Measurements from ENCODE around the gene TBXA2R. TPM values are rescaled to one million over a fixed set of nuclear protein-coding genes. Genes with fewer than 3 reads are reported as not detected.
A peak's percentile ranks its signal among the peaks of the same experiment; 100 is the strongest.
"Not testable (repeated sequence)": the region's sequence is repeated elsewhere in the genome, so short reads cannot be mapped to it uniquely, and the experiment has no call there.

TBXA2R gene
- total RNA-seq, 1 donor from 2014 or later, result not detected

- peaks cover 8% of the 10 kb centered on the region for H3K27me3 Mint-ChIP-seq
- DNase-seq (ENCODE audit: extremely low spot score, unreplicated experiment), result peak; percentile 100
- peak overlapping the region; percentile 89 for H3K4me3 Mint-ChIP-seq
- H3K36me3 Mint-ChIP-seq, result peaks cover 7% of the 10 kb centered on the region
- peaks cover 21% of the 10 kb centered on the region for H3K4me1 Mint-ChIP-seq (ENCODE audit: unreplicated experiment)
- peak overlapping the region; percentile 72 for H3K27ac Mint-ChIP-seq
- H3K9me3 Mint-ChIP-seq, result no peaks in the 10 kb centered on the region
- no peak for TF ChIP-seq CTCF (conservative IDR thresholded peaks at IDR 0.05)
These were observed 34.4 kb downstream of the TBXA2R start for GRCh38 chr19:3572132-3572854.

GRCh38 chr19:3570606-3571011, 36.1 kb downstream of the TBXA2R start:
- Mint-ChIP-seq H3K27ac (no peak overlapping the region), H3K9me3 (no peaks in the 10 kb centered on the region), H3K36me3 (peaks cover 7% of the 10 kb centered on the region), H3K27me3 (peaks cover 8% of the 10 kb centered on the region), H3K4me1 (ENCODE audit: unreplicated experiment) (peaks cover 21% of the 10 kb centered on the region), H3K4me3 (no peak overlapping the region)
- DNase-seq (ENCODE audit: extremely low spot score, unreplicated experiment), result no peak
- TF ChIP-seq CTCF (conservative IDR thresholded peaks at IDR 0.05), result no peak

GRCh38 chr19:3570042-3570441, 36.6 kb downstream of the TBXA2R start:
- H3K9me3 Mint-ChIP-seq, H3K4me3 Mint-ChIP-seq, H3K27me3 Mint-ChIP-seq: not testable (repeated sequence)

GRCh38 chr19:3565139-3565538, 41.5 kb downstream of the TBXA2R start:
- no peak overlapping the region for H3K27ac Mint-ChIP-seq
- no peaks in the 10 kb centered on the region for H3K9me3 Mint-ChIP-seq
- no peaks in the 10 kb centered on the region for H3K27me3 Mint-ChIP-seq
- TF ChIP-seq CTCF (conservative IDR thresholded peaks at IDR 0.05), result no peak
- peaks cover 4% of the 10 kb centered on the region for H3K4me1 Mint-ChIP-seq (ENCODE audit: unreplicated experiment)
- DNase-seq (ENCODE audit: extremely low spot score, unreplicated experiment), result no peak
- H3K4me3 Mint-ChIP-seq, result no peak overlapping the region
- no peaks in the 10 kb centered on the region for H3K36me3 Mint-ChIP-seq

More at GRCh38 chr19:3570042-3570441, 36.6 kb downstream of the TBXA2R start:
- H3K27ac Mint-ChIP-seq; H3K36me3 Mint-ChIP-seq; DNase-seq (ENCODE audit: extremely low spot score, unreplicated experiment): not testable (repeated sequence)
- H3K4me1 Mint-ChIP-seq (ENCODE audit: unreplicated experiment), result peaks cover 15% of the 10 kb centered on the region

- Mint-ChIP-seq H3K4me3 (no peak overlapping the region), H3K9me3 (no peaks in the 10 kb centered on the region), H3K27ac (no peak overlapping the region), H3K27me3 (no peaks in the 10 kb centered on the region), H3K4me1 (ENCODE audit: unreplicated experiment) (peaks cover 3% of the 10 kb centered on the region), H3K36me3 (no peaks in the 10 kb centered on the region)
- DNase-seq (ENCODE audit: extremely low spot score, unreplicated experiment), result no peak
- no peak for TF ChIP-seq CTCF (conservative IDR thresholded peaks at IDR 0.05)
These were observed 42.8 kb downstream of the TBXA2R start for GRCh38 chr19:3563709-3564524.
